OCI-LY7 (cell line): ENCODE measurements around the gene SLC5A8. TPM values are rescaled to one million over a fixed set of nuclear protein-coding genes. Genes with fewer than 3 reads are reported as not detected.
A peak's percentile ranks its signal among the peaks of the same experiment; 100 is the strongest.

ENCODE experiments used
- Bru-seq: library from RNA; stranded (reverse); fragments of 400-500 nt; gene quantifications from one replicate; lab custom pipeline; 2021; lab: Mats Ljungman, UMichigan
- BruChase-seq, 2 experiments: library from RNA; stranded (reverse); fragments of 400-500 nt; gene quantifications; one replicate each; lab custom pipeline; 2021; lab: Mats Ljungman, UMichigan
- BruUV-seq: library from RNA; stranded (reverse); fragments of 400-500 nt; replicated peaks from 2 replicates; lab custom pipeline; 2021; lab: Mats Ljungman, UMichigan
- CTCF ChIA-PET: fragments of 300-600 bp; sonication (Branson Sonifier 250); formaldehyde crosslinking; loops from one replicate; lab custom pipeline; 2022; ENCODE audit warnings: antibody characterized with exemption; ENCODE audit not compliant: unreplicated experiment; lab: Charles Lee
- POLR2A ChIA-PET: fragments of 300-600 bp; sonication (Branson Sonifier 250); formaldehyde crosslinking; loops from one replicate; lab custom pipeline; 2022; ENCODE audit warnings: antibody characterized with exemption; lab: Charles Lee
- DNase-seq: peaks from one replicate; pipeline ENCODE4 v3.0.0-alpha.2; 2015; ENCODE audit warnings: low spot score
- H2AFZ ChIP-seq: fragments of 200-600 bp; sonication (generic), shearing (Covaris generic); 2 replicates; pipeline ENCODE4 v1.6.1; 2014; ENCODE audit warnings: mild to moderate bottlenecking, antibody characterized with exemption, low read length, moderate library complexity
- H3K27ac ChIP-seq: fragments of 200-600 bp; sonication (generic); 2 replicates; pipeline ENCODE4 v1.5.1; 2014; ENCODE audit warnings: mixed run types, low read depth, mild to moderate bottlenecking, moderate library complexity, low read length, inconsistent platforms; ENCODE audit not compliant: poor library complexity, severe bottlenecking
- H3K36me3 ChIP-seq: fragments of 200-600 bp; sonication (generic); 2 replicates; pipeline ENCODE4 v1.6.1; 2014; ENCODE audit warnings: mild to moderate bottlenecking, antibody characterized with exemption, low read length, moderate library complexity, mixed read lengths; ENCODE audit not compliant: insufficient read depth
- H3K4me1 ChIP-seq: fragments of 200-600 bp; sonication (generic); 2 replicates; pipeline ENCODE4 v1.5.1; 2014; ENCODE audit warnings: mild to moderate bottlenecking, low read length; ENCODE audit not compliant: insufficient read depth, poor library complexity, severe bottlenecking
- H3K4me2 ChIP-seq: fragments of 200-600 bp; sonication (generic); 2 replicates; pipeline ENCODE4 v1.6.1; 2014; ENCODE audit warnings: mild to moderate bottlenecking, low read length
- H3K4me3 ChIP-seq: fragments of 200-600 bp; sonication (generic); 2 replicates; pipeline ENCODE4 v1.5.1; 2014; ENCODE audit warnings: mild to moderate bottlenecking, low read depth, low read length; ENCODE audit not compliant: poor library complexity, severe bottlenecking
- H3K79me2 ChIP-seq: fragments of 200-600 bp; sonication (generic); 2 replicates; pipeline ENCODE4 v1.6.1; 2016; ENCODE audit warnings: low read depth, mild to moderate bottlenecking, low read length, moderate library complexity, mixed read lengths; ENCODE audit not compliant: insufficient read depth
- H3K9me2 ChIP-seq: fragments of 200-600 bp; sonication (generic); 2 replicates; pipeline ENCODE4 v1.6.1; 2016; ENCODE audit warnings: mild to moderate bottlenecking, low read length, mixed read lengths; ENCODE audit not compliant: insufficient read depth
- H3K9me3 ChIP-seq: fragments of 200-600 bp; sonication (generic); 2 replicates; pipeline ENCODE4 v1.6.1; 2014; ENCODE audit warnings: mild to moderate bottlenecking, mixed run types, low read length, mixed read lengths
- H4K20me1 ChIP-seq: fragments of 200-600 bp; sonication (generic); 2 replicates; pipeline ENCODE4 v1.6.1; 2014; ENCODE audit warnings: mild to moderate bottlenecking, antibody characterized with exemption, low read length, moderate library complexity, mixed read lengths; ENCODE audit not compliant: insufficient read depth
- EZH2phosphoT487 ChIP-seq: fragments of 200-600 bp; sonication (generic); IDR thresholded peaks from 2 replicates; pipeline ENCODE4 v1.6.1; 2018; ENCODE audit warnings: low read depth, borderline replicate concordance, mild to moderate bottlenecking, mixed run types, antibody characterized with exemption, low read length, moderate library complexity, mixed read lengths
- intact Hi-C: fragments of 100-400 bp; cut with micrococcal nuclease; formaldehyde crosslinking; loops from one replicate; pipeline ENCODE4 v1.10.0; 2022; ENCODE audit not compliant: unreplicated experiment
- long read RNA-seq: library from polyadenylated mRNA; stranded (forward); transcript quantifications from one replicate; pipeline ENCODE4 v2.0.0, GENCODE V29; 2022
- total RNA-seq, 2 experiments: library from RNA; depleted of rRNA in 1 of 2; stranded (reverse); fragments of >200 nt in 1 of 2; shearing (Covaris generic) in 1 of 2; gene quantifications; 2 replicates each; pipeline ENCODE4 v1.2.3, GENCODE V29; 2014 to 2022
- TF ChIP-seq, protein P1 (sequence below): fragments of 200-600 bp; sonication (generic); conservative IDR thresholded peaks from 2 replicates; pipeline ENCODE4 v1.5.1; 2014; ENCODE audit warnings: mild to moderate bottlenecking, antibody characterized with exemption, low read length, moderate library complexity, mixed read lengths

Gene SLC5A8, protein sequence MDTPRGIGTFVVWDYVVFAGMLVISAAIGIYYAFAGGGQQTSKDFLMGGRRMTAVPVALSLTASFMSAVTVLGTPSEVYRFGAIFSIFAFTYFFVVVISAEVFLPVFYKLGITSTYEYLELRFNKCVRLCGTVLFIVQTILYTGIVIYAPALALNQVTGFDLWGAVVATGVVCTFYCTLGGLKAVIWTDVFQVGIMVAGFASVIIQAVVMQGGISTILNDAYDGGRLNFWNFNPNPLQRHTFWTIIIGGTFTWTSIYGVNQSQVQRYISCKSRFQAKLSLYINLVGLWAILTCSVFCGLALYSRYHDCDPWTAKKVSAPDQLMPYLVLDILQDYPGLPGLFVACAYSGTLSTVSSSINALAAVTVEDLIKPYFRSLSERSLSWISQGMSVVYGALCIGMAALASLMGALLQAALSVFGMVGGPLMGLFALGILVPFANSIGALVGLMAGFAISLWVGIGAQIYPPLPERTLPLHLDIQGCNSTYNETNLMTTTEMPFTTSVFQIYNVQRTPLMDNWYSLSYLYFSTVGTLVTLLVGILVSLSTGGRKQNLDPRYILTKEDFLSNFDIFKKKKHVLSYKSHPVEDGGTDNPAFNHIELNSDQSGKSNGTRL
- not detected in 2 replicates for total RNA-seq (2014; rRNA removed; shearing (Covaris generic))
- total RNA-seq (2022): not detected in 2 replicates
- Bru-seq, nascent RNA: not detected
- BruChase-seq, experiment 1, labeled RNA remaining after a 6-hour chase: percentile 3 among the genes with signal in this experiment
- not detected for BruChase-seq, experiment 2, labeled RNA remaining after a 2-hour chase
- long read RNA-seq: 0 reads

DNA sequence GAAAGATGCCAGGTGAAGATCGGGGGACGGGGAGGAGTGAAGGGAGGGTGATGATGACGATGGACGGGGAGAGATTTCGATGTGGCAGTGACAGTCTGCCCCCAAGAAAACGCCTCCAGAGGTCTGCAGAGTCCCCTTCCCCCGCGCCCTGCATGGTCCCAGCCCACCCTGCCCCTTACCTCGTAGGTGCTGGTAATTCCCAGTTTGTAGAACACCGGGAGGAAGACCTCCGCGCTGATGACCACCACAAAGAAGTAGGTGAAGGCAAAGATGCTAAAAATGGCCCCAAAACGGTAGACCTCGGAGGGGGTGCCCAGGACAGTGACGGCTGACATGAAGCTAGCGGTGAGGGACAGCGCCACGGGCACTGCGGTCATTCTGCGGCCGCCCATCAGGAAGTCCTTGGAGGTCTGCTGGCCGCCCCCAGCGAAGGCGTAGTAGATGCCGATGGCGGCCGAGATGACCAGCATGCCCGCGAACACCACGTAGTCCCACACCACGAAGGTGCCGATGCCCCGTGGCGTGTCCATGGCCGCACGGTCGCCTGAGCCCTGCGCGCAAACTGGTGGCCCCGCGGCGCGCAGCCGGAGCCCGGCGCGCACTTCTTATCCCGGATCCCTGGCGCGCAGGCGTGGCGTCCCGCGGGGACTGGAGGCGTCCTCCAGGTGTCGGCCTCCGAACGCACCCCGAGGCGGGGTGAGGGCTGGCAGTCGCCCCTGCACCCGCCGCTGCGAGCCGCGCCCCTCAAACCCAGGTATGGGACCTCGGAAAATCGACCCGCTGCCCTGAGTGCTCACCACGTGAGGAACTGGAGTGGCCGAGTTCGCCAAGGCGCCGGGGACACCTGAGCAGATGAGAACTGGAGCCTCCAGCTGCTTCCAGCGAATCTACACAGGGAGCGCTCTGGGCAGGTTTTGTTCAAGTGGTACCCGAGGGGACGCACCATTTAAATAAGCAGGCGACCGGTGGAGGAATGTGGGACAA lies at the start of gene SLC5A8:
SLC5A8 (minus strand) TSS at position 920 of the 984 bp plus-strand sequence; CDS start at position 530, 390 bp downstream.
- no peaks in the 10 kb centered on the region for H4K20me1 ChIP-seq
- ChIA-PET CTCF (no interaction called here), POLR2A (no interaction called here)
- no peak within 1 kb of the TSS for H3K4me3 ChIP-seq
- no peaks in the 10 kb centered on the region for H3K79me2 ChIP-seq
- TF ChIP-seq EZH2phosphoT487: no peak
- TF ChIP-seq, protein P1, sequence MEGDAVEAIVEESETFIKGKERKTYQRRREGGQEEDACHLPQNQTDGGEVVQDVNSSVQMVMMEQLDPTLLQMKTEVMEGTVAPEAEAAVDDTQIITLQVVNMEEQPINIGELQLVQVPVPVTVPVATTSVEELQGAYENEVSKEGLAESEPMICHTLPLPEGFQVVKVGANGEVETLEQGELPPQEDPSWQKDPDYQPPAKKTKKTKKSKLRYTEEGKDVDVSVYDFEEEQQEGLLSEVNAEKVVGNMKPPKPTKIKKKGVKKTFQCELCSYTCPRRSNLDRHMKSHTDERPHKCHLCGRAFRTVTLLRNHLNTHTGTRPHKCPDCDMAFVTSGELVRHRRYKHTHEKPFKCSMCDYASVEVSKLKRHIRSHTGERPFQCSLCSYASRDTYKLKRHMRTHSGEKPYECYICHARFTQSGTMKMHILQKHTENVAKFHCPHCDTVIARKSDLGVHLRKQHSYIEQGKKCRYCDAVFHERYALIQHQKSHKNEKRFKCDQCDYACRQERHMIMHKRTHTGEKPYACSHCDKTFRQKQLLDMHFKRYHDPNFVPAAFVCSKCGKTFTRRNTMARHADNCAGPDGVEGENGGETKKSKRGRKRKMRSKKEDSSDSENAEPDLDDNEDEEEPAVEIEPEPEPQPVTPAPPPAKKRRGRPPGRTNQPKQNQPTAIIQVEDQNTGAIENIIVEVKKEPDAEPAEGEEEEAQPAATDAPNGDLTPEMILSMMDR: no peak
- BruUV-seq: no TSS peak
- H3K4me2 ChIP-seq: no peak within 1 kb of the TSS
- no peaks in the 10 kb centered on the region for H3K4me1 ChIP-seq
- no peak for DNase-seq
- H3K9me2 ChIP-seq: no peaks in the 10 kb centered on the region
- no peak within 1 kb of the TSS for H3K27ac ChIP-seq
- intact Hi-C loops: no loop called here
- H3K36me3 ChIP-seq: no peaks in the 10 kb centered on the region
- H2AFZ ChIP-seq: no peak within 1 kb of the TSS
- H3K9me3 ChIP-seq: no peaks in the 10 kb centered on the region

DNA sequence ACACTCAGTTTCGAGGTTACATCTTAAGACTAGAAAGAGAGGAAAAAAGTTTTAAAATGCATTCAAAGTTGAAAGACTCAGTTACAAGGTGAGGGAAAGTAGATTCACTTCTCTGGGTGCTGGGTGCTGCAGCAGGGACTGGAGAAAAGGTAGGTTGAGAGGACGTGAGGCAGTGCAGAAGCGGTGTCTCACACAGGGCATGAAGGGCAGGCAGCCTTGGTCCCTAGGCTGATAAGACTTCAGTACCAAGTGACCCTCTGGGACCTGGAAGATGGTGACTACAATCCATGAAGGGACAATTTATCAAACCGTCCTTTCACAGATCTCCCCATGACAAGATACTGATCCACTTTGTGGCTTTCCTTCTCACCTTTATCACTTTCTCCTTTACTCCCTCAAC lies 47.3 kb upstream of the SLC5A8 start:
- intact Hi-C loops: no loop called here
- Histone ChIP-seq H3K79me2 (no peaks in the 10 kb centered on the region), H3K27ac (no peak overlapping the region), H4K20me1 (no peaks in the 10 kb centered on the region), H3K4me3 (no peak overlapping the region), H3K9me2 (no peaks in the 10 kb centered on the region), H2AFZ (no peak overlapping the region), H3K36me3 (no peaks in the 10 kb centered on the region), H3K4me2 (no peak overlapping the region), H3K4me1 (no peaks in the 10 kb centered on the region), H3K9me3 (no peaks in the 10 kb centered on the region)
- ChIA-PET POLR2A (no interaction called here), CTCF (no interaction called here)
- DNase-seq: no peak
- no peak for TF ChIP-seq EZH2phosphoT487
- TF ChIP-seq, protein P1: no peak
- BruUV-seq: no TSS peak
